GM18870 (cell line): Measurements from ENCODE around the gene HBZ.
"Not testable (repeated sequence)": the region's sequence is repeated elsewhere in the genome, so short reads cannot be mapped to it uniquely, and the experiment has no call there.

Experiments used
- ATAC-seq: cut with Tn5 transposase; IDR thresholded peaks from one replicate; pipeline ENCODE4 v1.9.1; 2021; ENCODE audit warnings: moderate library complexity; ENCODE audit not compliant: unreplicated experiment

HBZ gene

DNA sequence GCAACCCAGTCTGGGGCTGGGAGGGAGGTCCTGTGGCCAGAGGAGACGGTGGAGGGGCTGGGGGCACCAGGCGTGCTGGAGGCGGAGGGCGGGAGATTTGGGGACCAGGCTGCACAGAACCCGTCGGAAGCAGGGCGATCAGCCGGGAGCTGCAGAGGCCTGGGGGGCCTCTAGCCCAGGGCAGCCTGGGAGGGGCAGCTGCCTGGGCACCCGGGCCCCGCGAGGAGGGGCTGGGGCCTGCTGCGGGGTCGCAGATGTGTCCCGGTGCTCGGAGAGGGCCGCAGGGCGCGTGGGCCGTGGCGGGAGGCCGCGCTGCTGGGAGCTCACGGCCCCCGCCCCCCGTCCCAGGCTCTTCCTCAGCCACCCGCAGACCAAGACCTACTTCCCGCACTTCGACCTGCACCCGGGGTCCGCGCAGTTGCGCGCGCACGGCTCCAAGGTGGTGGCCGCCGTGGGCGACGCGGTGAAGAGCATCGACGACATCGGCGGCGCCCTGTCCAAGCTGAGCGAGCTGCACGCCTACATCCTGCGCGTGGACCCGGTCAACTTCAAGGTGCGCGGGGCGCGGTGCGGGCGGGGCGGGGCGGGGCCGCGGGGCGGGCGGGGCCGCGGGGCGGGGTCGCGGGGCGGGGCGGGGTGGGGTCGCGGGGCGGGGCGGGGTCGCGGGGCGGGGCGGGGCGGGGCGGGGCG lies 11.8 kb downstream of the HBZ start:
- ATAC-seq = not testable (repeated sequence)

GRCh38 chr16:164827-165538 lies 12.5 kb downstream of the HBZ start:
- ATAC-seq = no peak

DNA sequence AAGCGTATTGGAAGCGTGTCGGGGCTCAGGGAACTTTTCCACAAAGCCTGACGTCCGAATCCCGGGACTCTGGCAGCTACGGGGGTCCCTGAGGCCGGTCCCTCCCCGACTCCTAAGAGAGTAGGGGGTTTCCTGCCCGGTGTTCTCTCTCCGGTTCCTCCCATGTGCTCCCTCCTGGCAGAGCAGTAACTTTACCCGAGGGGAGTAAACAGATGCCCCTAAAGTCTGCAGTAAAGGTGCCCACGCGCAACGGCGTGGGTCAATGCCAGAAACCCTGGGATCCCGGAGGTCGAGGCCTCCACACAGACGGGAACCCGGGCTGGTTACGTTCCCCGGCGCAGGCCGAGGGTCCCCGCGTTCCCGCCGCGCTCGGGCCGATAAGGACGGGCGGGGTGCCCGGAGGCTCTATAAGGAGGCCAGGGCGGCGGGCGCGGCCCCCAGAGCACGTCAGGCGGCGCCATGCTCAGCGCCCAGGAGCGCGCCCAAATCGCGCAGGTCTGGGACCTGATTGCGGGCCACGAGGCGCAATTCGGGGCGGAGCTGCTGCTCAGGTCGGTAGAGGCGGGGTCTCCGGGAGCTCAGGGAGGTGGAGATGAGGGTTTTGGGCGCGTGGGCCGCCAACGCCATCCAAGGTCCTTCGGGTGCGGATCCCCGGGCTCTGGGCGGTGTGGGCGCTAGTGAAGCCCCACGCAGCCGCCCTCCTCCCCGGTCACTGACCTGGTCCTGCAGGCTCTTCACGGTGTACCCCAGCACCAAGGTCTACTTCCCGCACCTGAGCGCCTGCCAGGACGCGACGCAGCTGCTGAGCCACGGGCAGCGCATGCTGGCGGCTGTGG lies 13.3 kb downstream of the HBZ start, which contains the start of gene HBM:
Gene HBM (plus strand): TSS at position 440 of the 836 bp plus-strand sequence. CDS start 20 bp downstream, at position 460.
- ATAC-seq = no peak

- ATAC-seq = no peak
These were observed 14.1 kb downstream of the HBZ start for GRCh38 chr16:166375-167121.

- ATAC-seq = no peak
These were observed 14.8 kb downstream of the HBZ start for GRCh38 chr16:167122-167690.

DNA sequence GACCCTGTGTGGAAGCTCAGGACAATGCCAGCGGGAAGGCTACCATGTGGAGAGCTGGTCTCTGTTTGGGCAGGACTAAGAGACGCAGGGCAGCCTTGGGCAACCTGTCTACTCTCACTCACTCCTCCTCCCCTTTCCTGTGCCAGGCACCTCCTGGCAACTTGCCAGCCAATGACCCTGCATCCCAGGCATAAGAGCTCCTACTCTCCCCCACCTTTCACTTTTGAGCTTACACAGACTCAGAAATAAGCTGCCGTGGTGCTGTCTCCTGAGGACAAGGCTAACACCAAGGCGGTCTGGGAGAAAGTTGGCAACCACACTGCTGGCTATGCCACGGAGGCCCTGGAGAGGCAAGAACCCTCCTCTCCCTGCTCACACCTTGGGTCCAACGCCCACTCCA lies 16.0 kb downstream of the HBZ start:
- no peak for ATAC-seq

- no peak for ATAC-seq
These were observed 16.6 kb downstream of the HBZ start for GRCh38 chr16:169014-169413.

DNA sequence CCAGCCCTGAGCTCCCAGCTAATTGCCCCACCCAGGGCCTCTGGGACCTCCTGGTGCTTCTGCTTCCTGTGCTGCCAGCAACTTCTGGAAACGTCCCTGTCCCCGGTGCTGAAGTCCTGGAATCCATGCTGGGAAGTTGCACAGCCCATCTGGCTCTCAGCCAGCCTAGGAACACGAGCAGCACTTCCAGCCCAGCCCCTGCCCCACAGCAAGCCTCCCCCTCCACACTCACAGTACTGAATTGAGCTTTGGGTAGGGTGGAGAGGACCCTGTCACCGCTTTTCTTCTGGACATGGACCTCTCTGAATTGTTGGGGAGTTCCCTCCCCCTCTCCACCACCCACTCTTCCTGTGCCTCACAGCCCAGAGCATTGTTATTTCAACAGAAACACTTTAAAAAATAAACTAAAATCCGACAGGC lies 17.7 kb downstream of the HBZ start:
- ATAC-seq = not testable (repeated sequence)

GRCh38 chr16:170788-171187 lies 18.3 kb downstream of the HBZ start:
- no peak for ATAC-seq

DNA sequence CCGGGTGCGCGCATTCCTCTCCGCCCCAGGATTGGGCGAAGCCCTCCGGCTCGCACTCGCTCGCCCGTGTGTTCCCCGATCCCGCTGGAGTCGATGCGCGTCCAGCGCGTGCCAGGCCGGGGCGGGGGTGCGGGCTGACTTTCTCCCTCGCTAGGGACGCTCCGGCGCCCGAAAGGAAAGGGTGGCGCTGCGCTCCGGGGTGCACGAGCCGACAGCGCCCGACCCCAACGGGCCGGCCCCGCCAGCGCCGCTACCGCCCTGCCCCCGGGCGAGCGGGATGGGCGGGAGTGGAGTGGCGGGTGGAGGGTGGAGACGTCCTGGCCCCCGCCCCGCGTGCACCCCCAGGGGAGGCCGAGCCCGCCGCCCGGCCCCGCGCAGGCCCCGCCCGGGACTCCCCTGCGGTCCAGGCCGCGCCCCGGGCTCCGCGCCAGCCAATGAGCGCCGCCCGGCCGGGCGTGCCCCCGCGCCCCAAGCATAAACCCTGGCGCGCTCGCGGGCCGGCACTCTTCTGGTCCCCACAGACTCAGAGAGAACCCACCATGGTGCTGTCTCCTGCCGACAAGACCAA lies 20.0 kb downstream of the HBZ start, which contains the start of gene HBA2:
Gene HBA2 (plus strand): TSS at position 503 of the 568 bp plus-strand sequence. CDS start 37 bp downstream, at position 540.
- not testable (repeated sequence) for ATAC-seq

GRCh38 chr16:173211-173854 lies 20.9 kb downstream of the HBZ start:
- not testable (repeated sequence) for ATAC-seq

DNA sequence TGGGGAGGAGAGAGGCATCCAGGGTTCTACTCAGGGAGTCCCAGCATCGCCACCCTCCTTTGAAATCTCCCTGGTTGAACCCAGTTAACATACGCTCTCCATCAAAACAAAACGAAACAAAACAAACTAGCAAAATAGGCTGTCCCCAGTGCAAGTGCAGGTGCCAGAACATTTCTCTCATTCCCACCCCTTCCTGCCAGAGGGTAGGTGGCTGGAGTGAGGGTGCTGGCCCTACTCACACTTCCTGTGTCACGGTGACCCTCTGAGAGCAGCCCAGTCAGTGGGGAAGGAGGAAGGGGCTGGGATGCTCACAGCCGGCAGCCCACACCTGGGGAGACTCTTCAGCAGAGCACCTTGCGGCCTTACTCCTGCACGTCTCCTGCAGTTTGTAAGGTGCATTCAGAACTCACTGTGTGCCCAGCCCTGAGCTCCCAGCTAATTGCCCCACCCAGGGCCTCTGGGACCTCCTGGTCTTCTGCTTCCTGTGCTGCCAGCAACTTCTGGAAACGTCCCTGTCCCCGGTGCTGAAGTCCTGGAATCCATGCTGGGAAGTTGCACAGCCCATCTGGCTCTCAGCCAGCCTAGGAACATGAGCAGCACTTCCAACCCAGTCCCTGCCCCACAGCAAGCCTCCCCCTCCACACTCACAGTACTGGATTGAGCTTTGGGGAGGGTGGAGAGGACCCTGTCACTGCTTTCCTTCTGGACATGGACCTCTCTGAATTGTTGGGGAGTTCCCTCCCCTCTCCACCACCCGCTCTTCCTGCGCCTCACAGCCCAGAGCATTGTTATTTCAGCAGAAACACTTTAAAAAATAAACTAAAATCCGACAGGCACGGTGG lies 21.7 kb downstream of the HBZ start:
- not testable (repeated sequence) for ATAC-seq

DNA sequence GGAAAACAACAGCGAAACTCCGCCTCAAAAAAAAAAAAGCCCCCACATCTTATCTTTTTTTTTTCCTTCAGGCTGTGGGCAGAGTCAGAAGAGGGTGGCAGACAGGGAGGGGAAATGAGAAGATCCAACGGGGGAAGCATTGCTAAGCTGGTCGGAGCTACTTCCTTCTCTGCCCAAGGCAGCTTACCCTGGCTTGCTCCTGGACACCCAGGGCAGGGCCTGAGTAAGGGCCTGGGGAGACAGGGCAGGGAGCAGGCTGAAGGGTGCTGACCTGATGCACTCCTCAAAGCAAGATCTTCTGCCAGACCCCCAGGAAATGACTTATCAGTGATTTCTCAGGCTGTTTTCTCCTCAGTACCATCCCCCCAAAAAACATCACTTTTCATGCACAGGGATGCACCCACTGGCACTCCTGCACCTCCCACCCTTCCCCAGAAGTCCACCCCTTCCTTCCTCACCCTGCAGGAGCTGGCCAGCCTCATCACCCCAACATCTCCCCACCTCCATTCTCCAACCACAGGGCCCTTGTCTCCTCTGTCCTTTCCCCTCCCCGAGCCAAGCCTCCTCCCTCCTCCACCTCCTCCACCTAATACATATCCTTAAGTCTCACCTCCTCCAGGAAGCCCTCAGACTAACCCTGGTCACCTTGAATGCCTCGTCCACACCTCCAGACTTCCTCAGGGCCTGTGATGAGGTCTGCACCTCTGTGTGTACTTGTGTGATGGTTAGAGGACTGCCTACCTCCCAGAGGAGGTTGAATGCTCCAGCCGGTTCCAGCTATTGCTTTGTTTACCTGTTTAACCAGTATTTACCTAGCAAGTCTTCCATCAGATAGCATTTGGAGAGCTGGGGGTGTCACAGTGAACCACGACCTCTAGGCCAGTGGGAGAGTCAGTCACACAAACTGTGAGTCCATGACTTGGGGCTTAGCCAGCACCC lies 22.8 kb downstream of the HBZ start:
- ATAC-seq = no peak

- not testable (repeated sequence) for ATAC-seq
These were observed 23.6 kb downstream of the HBZ start for GRCh38 chr16:176006-176405.

- not testable (repeated sequence) for ATAC-seq
These were observed 24.3 kb downstream of the HBZ start, which contains the start of gene HBA1 for GRCh38 chr16:176477-177382. Gene HBA1 (plus strand): TSS chr16:176680. CDS start chr16:176717, 37 bp downstream.

DNA sequence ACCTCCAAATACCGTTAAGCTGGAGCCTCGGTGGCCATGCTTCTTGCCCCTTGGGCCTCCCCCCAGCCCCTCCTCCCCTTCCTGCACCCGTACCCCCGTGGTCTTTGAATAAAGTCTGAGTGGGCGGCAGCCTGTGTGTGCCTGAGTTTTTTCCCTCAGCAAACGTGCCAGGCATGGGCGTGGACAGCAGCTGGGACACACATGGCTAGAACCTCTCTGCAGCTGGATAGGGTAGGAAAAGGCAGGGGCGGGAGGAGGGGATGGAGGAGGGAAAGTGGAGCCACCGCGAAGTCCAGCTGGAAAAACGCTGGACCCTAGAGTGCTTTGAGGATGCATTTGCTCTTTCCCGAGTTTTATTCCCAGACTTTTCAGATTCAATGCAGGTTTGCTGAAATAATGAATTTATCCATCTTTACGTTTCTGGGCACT lies 25.0 kb downstream of the HBZ start:
- ATAC-seq = no peak
